NCI-H748 (cell line): Measurements from ENCODE around the gene GRN.
"Not testable (repeated sequence)": the region's sequence is repeated elsewhere in the genome, so short reads cannot be mapped to it uniquely, and the experiment has no call there.

Source experiments
- DNase-seq: peaks from one replicate; lab custom pipeline; 2025; ENCODE audit not compliant: unreplicated experiment; lab: John Stamatoyannopoulos, UW

Gene GRN

GRCh38 chr17:44321246-44322120 is 23.6 kb upstream of the GRN start:
- no peak for DNase-seq

GRCh38 chr17:44322236-44322895 is 22.7 kb upstream of the GRN start:
- DNase-seq = no peak

- no peak for DNase-seq
These were observed 21.6 kb upstream of the GRN start for GRCh38 chr17:44323359-44324091.

GRCh38 chr17:44324092-44324570 is 21.0 kb upstream of the GRN start:
- DNase-seq = peak; percentile 50

- peak; percentile 95 for DNase-seq
These were observed 20.4 kb upstream of the GRN start, which contains the start of gene SLC25A39 for GRCh38 chr17:44324571-44325275. Gene SLC25A39 (minus strand): TSS chr17:44324823. CDS start chr17:44323562, 1,261 bp downstream.

- DNase-seq = peak; percentile 98
These were observed 18.1 kb upstream of the GRN start for GRCh38 chr17:44326861-44327444.

- no peak for DNase-seq
These were observed 17.2 kb upstream of the GRN start for GRCh38 chr17:44327715-44328449.

GRCh38 chr17:44329516-44329915 is 15.6 kb upstream of the GRN start:
- not testable (repeated sequence) for DNase-seq

- not testable (repeated sequence) for DNase-seq
These were observed 14.8 kb upstream of the GRN start for GRCh38 chr17:44330263-44330662.

- peak; percentile 87 for DNase-seq
These were observed 13.8 kb upstream of the GRN start for GRCh38 chr17:44331249-44331760.

- DNase-seq = no peak
These were observed 11.7 kb upstream of the GRN start for GRCh38 chr17:44333371-44333770.

GRCh38 chr17:44334315-44334714 is 10.8 kb upstream of the GRN start:
- DNase-seq = no peak

- no peak for DNase-seq
These were observed 10.4 kb upstream of the GRN start for GRCh38 chr17:44334727-44335126.

GRCh38 chr17:44335564-44335963 is 9.5 kb upstream of the GRN start:
- no peak for DNase-seq

- no peak for DNase-seq
These were observed 9.1 kb upstream of the GRN start for GRCh38 chr17:44335968-44336367.

- DNase-seq = no peak
These were observed 6.4 kb upstream of the GRN start for GRCh38 chr17:44338702-44339101.

- not testable (repeated sequence) for DNase-seq
These were observed 4.5 kb upstream of the GRN start for GRCh38 chr17:44340553-44340952.

GRCh38 chr17:44343510-44344209 is 1.4 kb upstream of the GRN start:
- no peak for DNase-seq
